ENCODE measurements around the gene SARDH.
A peak's percentile ranks its signal among the peaks of the same experiment; 100 is the strongest.
"Not testable (repeated sequence)": the region's sequence is repeated elsewhere in the genome, so short reads cannot be mapped to it uniquely, and the experiment has no call there.

Gene SARDH

DNA sequence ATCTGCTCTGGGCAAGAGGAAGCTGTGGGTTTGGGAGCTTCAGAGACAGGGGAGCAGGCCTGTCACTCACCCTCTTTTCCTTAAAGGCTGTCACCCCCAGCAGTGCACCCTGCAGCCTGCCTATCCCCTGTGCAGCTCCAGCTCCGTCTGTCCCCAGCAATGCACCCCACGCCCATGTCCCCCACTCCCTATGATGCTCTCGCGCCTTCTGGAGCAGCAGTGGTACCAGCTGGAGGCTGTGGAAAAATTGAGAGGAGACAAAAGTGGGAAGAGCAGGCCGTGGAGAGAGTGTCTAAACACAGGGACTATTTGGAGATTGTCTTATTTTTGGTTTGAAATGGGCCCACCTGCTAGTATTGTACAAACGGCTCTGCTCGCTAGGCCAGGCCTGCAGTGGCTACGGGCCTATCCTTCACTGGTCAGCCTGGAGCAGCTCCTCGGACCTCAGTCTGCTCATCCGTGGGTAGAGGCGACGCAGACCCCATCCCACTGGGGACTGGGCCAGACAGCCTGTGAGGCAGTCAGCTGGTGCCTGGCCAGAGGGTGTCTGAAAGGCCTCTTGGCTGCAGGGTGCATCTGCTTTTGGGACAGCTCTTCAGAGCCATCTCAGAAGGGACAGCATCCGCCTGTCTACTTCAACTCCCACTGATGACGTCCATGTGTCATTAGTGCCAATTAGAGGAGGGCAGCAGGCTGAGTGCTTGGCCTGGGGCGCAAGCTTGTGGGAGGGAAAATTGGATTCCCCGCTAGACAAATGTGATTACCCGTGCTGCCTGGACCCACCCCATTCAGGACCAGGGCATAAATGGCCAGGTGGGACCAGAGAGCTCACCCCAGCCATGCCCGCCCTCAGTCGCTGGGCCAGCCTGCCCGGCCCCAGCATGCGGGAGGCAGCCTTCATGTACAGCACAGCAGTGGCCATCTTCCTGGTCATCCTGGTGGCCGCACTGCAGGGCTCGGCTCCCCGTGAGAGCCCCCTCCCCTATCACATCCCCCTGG, 102.3 kb downstream of the SARDH start, which contains the start of gene DBH:
TSS of gene DBH (plus strand) at position 831 of the 999 bp plus-strand sequence. CDS start at position 840, 9 bp downstream.
- DNase-seq (ENCODE audit: low read depth in 2 of 2, low spot score in 1 of 2): no peak

- no peak for DNase-seq (ENCODE audit: low read depth in 2 of 2, low spot score in 1 of 2)
Observed at GRCh38 chr9:133635098-133635497, 103.1 kb downstream of the SARDH start.

DNA sequence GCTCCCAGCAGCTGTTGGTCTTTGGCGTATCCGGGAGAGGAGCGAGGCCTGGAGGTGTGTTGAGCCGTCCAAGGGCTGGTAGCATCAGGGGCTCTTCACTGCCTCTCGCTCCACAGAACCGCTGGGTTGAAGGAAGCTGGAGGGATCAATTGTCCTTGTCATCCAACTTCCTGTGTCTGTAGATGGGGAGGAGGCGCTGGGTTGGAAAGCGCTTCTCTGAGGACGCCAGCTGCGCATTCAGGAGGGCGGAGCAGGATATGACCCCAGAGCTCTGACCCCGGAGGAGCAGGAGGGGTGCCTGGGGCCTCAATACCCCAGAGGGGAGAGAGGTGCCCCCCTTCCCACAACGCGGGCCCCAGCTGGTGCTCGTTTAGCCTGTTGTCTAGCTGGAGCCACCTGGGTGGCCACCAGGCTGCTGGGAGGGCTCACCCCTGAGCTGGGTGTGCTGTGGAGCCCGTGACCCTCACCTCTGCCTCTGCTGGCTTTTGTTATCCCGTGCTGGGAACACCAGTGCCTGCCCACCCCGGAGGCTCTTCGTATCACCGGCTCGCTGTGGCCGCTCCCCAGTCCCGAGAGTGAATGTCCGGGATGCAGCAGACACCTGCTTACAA, 104.0 kb downstream of the SARDH start:
- DNase-seq (ENCODE audit: low read depth in 2 of 2, low spot score in 1 of 2): no peak

DNA sequence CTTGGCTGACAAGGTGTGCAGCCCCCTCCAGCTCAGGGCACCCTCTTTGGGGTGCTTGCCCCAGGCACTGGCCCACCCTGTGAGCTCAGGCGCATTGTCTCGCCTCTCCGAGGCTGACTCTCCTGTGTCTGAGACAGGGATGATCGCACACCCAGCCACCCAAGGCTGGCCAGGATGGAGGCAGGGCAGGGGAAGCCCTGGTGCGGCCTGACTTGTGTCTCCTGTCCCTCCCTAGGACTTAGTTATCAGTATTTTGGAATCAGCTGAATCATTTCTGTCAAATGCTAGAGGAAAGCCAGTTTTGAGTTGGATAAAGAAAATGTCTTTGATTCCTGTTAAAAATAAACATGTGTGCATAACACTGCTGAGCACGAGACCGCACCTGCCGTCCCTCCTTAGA, 104.5 kb downstream of the SARDH start:
- no peak for DNase-seq (ENCODE audit: low read depth in 2 of 2, low spot score in 1 of 2)

- DNase-seq (ENCODE audit: low read depth in 2 of 2, low spot score in 1 of 2): no peak
Observed at GRCh38 chr9:133632806-133633680, 105.1 kb downstream of the SARDH start.

- DNase-seq (ENCODE audit: low read depth in 2 of 2, low spot score in 1 of 2): no peak
Observed at GRCh38 chr9:133631111-133631510, 107.0 kb downstream of the SARDH start.

DNA sequence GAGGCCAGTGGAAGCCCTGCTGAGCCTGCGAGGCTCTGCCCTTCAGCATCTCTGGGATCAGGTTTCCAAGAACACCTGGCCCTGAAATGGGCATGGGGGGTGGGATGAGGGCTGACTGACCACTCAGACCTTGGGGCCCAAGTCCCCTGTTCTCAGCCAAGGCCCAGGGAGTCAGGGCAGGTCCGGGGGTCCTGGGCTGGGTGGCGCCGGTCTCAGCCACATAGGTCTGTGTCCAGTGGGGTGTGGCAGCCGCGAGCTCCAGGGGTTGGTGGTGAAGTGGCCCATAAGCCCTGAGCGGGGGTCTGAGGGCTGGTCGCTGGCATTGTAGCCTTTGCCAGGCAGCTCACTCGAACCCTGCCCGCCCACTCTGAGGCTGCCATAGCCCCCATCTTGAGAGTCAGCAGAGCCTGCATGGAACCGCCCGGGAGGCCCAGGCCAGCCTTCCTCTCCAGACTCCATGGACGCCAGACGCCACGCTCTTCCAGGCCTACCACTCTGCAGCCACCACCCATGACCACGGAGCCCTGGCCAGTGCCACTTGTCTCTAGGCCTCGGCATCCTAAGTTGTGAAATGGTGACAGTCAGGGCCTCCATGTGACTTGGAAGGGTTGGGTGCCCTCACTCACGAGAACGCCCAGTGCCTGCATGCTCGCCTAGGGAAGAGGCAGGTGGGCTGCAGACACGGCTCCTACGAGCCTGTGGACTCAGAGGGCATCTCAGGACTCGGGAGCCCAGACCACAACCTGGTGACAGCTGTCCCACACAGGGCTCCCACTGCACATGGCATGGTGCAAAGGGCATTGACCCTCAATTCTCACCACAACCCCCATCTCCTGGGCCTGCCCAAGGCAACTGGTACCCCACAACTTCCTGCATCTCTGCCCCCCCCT, 108.7 kb downstream of the SARDH start:
- DNase-seq (ENCODE audit: low read depth in 2 of 2, low spot score in 1 of 2): no peak

GRCh38 chr9:133628766-133629165, 109.4 kb downstream of the SARDH start:
- DNase-seq (ENCODE audit: low read depth in 2 of 2, low spot score in 1 of 2): no peak

DNA sequence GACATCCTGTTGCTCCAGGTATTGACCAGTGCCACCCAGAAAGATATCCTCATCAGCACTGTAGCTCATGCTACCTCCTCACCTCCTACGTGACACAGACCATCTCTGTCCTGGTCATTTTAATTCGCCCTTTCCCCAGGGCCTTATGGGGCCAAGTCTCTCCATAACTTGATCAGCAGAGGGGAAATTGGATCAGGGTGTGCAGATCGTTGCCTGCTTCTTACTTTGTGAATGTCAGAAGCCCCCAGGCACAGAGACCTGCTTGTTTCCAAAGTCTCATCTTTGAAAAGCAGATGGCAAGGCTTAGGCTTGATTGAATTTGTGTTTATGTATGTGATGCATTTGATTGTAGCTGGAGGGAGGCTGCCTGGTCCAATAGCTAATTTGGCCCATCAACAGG, 110.8 kb downstream of the SARDH start:
- DNase-seq (ENCODE audit: low read depth in 2 of 2, low spot score in 1 of 2): no peak

DNA sequence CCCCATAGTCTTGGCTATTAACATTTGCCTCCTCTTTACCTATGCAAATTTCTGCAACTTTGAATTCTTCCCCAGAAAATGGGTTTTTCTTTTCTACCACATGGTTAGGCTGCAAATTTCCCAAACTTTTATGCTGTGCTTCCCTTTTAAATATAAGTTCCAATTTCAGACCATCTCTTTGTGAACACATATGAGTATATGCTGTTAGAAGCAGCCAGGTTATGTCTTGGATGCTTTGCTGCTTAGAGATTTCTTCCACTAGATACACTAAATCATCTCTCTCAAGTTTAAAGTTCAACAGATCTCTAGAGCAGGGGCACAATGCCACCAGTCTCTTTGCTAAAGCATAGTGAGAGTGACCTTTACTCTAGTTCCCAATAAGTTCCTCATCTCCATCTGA, 112.1 kb downstream of the SARDH start:
- DNase-seq (ENCODE audit: low read depth in 2 of 2, low spot score in 1 of 2): not testable (repeated sequence)

GRCh38 chr9:133622555-133622954, 115.6 kb downstream of the SARDH start:
- no peak for DNase-seq (ENCODE audit: low read depth in 2 of 2, low spot score in 1 of 2)

GRCh38 chr9:133621725-133622267, 116.4 kb downstream of the SARDH start:
- DNase-seq (ENCODE audit: low read depth in 2 of 2, low spot score in 1 of 2): no peak

DNA sequence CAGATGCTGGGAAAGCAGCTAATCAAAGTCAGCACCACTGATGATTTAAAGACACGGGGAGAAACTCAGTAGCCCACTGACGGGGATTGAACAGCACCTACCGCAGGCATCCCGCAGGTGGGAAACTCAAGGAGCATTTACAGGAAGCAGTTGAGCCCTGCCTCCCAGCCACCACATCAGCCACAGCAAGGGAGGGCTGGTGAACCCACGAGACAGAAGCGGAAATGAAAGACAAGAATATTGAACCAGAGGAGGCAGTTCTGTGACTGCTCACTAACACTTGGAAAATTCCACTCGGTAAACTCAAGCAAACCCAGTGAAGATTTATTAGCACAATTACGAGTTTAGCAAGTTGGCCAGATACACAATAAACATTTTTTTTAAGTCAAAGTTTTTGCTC, 118.4 kb downstream of the SARDH start:
- peak; percentile 13 to 21 for DNase-seq (ENCODE audit: low read depth in 2 of 2, low spot score in 1 of 2)

DNA sequence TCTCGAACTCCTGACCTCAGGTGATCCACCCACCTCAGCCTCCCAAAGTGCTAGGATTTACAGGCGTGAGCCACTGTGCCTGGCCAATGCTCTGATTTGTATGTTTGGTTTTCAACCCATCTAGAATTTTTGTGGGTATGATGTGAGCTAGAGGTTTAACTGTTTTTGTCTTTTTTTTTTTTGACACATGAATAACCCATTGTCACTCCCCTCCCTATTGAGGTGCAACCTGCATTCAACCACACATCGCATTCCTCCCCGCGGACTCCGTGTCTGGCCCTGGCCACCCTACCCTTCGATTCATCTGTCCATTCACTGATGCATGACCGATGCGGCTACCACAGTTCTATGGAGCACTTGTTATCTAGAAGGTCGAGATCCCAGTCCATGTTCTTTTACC, 119.4 kb downstream of the SARDH start:
- no peak for DNase-seq (ENCODE audit: low read depth in 2 of 2, low spot score in 1 of 2)

DNA sequence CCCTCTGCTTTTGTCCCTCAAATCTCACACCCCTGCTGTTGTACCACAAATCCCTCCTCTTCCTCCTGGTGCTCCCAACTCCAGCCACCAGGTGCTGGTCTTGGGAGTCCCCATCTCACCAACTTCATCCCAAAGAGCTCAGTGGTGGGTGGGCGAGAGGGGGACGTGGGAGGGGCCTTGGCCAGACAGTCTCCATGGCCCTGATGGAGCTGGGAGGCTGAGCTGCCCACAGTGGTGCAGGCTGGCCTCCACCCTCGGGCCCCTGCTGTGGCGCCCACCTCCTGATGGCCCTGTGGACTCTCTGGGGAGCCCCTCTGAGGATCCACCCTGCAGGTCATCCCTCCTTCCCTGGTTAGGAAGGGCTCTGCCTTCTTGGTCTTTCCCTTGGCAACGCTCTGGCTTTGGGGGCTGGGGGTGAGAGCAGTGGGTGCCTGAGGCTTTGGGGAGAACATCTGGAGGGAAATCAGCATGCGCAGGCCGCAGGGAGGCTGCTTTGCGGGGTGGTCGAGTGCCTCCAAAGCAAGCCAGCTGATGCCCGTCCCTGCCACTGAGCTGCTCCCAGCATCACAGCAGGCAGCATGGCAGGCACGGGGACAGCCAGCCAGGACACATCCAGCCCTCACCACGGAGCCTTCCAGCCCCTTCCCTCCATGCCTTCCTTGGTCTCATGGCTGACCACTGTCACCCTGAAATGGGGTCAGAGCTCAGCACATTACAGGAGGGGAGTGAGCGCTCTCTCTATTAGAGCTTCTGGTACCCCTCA, 121.3 kb downstream of the SARDH start:
- no peak for DNase-seq (ENCODE audit: low read depth in 2 of 2, low spot score in 1 of 2)

DNA sequence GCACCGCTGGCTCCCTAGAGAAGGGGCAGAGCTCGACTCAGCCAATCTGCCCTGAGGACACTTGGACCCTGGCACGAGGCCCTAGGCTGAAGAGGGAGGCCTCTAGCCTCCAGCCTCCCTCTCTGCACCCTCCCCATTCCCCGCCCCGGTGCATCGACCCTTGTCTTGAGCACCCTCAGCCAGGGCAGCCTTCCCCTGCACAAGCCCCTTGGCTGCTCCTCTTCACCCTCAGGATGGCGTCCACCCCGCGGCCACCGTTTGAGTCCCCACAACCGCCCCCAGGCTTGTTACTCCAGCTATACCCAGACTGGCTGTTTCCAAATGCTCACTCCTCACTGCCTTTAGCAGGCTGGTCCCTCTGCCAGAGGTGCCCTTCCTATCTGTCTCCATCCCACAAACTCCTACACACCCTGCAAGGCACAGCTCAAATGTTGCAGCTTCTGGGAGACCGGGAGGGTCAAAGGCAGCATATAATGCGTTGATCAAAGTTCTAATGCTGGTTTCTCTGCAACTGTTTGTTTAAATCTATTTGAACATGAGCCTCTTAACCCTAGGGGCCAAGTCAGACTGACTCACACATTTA, 122.5 kb downstream of the SARDH start:
- no peak for DNase-seq (ENCODE audit: low read depth in 2 of 2, low spot score in 1 of 2)

DNA sequence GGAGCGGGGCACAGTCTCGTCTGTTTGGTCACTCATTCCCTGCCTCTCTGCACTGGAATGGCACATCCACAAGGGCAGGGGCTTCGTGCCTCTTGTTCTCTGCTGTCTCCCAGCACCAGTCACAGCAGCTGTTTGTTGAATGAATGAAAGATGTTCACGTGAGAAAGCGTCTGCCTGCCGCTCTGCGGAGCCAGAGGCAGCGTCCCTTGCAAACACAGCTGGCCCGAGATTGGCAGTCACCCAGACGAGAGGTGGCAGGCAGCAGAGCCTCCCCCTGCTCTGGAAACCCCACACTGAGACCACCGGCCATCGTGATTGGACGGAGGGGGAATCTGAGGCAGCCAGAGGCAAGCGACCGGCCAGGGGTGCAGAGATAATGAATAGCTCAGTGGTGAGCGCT, 123.0 kb downstream of the SARDH start:
- DNase-seq (ENCODE audit: low read depth in 2 of 2, low spot score in 1 of 2): no peak

GRCh38 chr9:133614678-133615077, 123.5 kb downstream of the SARDH start:
- DNase-seq (ENCODE audit: low read depth in 2 of 2, low spot score in 1 of 2): no peak

- DNase-seq (ENCODE audit: low read depth in 2 of 2, low spot score in 1 of 2): no peak
Observed at GRCh38 chr9:133614056-133614455, 124.1 kb downstream of the SARDH start.
